HepG2 (cell line): ENCODE measurements around the gene CAP2.

Experiments
- ARHGAP35 ChIP-seq: sonication (generic); formaldehyde crosslinking; IDR thresholded peaks from 2 replicates; pipeline ENCODE4 v1.9.0; 2022; ENCODE audit warnings: mild to moderate bottlenecking, inconsistent platforms, moderate library complexity, missing genetic modification reagents, borderline replicate concordance
- ASH2L ChIP-seq: fragments of 300-600, 200-600 bp; sonication (generic); IDR thresholded peaks from 2 replicates; pipeline ENCODE4 v1.7.0; 2017; ENCODE audit warnings: low read depth, mild to moderate bottlenecking, moderate library complexity, mixed read lengths, low read length; ENCODE audit not compliant: insufficient read length
- CREB1 ChIP-seq, 2 experiments: fragments of 450-650 bp in 1 of 2; IDR thresholded peaks; 2 replicates each; pipeline ENCODE4 v1.6.1; 2016 to 2017; ENCODE audit warnings: control low read depth in 1 of 2, mild to moderate bottlenecking in 1 of 2, missing compliant biosample characterization in 1 of 2, missing genetic modification characterization in 1 of 2
- CTCF ChIP-seq: sonication (generic); formaldehyde crosslinking; IDR thresholded peaks from 2 replicates; pipeline ENCODE4 v1.5.0; 2020; ENCODE audit warnings: mild to moderate bottlenecking, missing genetic modification reagents, moderate library complexity
- JUND ChIP-seq: sonication (generic); formaldehyde crosslinking; IDR thresholded peaks from 2 replicates; pipeline ENCODE4 v1.8.0; 2022; ENCODE audit warnings: mild to moderate bottlenecking, missing genetic modification reagents
- KAT7 ChIP-seq: IDR thresholded peaks from 2 replicates; pipeline ENCODE4 v1.6.1; 2018; ENCODE audit warnings: borderline replicate concordance, missing compliant biosample characterization
- MTA1 ChIP-seq: sonication (generic); formaldehyde crosslinking; IDR thresholded peaks from 2 replicates; pipeline ENCODE4 v1.4.0; 2020; ENCODE audit warnings: missing genetic modification reagents, mild to moderate bottlenecking, borderline replicate concordance
- NFE2L1 ChIP-seq: sonication (generic); formaldehyde crosslinking; IDR thresholded peaks from 2 replicates; pipeline ENCODE4 v1.4.0; 2020; ENCODE audit warnings: missing genetic modification reagents, mild to moderate bottlenecking, borderline replicate concordance
- NFYB ChIP-seq: sonication (generic); formaldehyde crosslinking; IDR thresholded peaks from 2 replicates; pipeline ENCODE4 v1.4.0; 2020; ENCODE audit warnings: missing genetic modification reagents
- NR0B2 ChIP-seq: sonication (generic); formaldehyde crosslinking; IDR thresholded peaks from 2 replicates; pipeline ENCODE4 v1.4.0; 2020; ENCODE audit warnings: mild to moderate bottlenecking, missing genetic modification reagents
- POLR2AphosphoS5 ChIP-seq: IDR thresholded peaks from 2 replicates; pipeline ENCODE4 v1.6.1; 2012; ENCODE audit warnings: low read depth, low read length
- RELA ChIP-seq: sonication (generic); formaldehyde crosslinking; IDR thresholded peaks from 2 replicates; pipeline ENCODE4 v1.4.0; 2020; ENCODE audit warnings: missing genetic modification reagents
- RFXAP ChIP-seq: sonication (generic); formaldehyde crosslinking; IDR thresholded peaks from 2 replicates; pipeline ENCODE4 v1.4.0; 2020; ENCODE audit warnings: missing genetic modification reagents, borderline replicate concordance
- ZNF660 ChIP-seq: sonication (generic); formaldehyde crosslinking; IDR thresholded peaks from 2 replicates; pipeline ENCODE4 v1.5.1; 2020; ENCODE audit warnings: mild to moderate bottlenecking, low read depth, missing genetic modification reagents, borderline replicate concordance

DNA sequence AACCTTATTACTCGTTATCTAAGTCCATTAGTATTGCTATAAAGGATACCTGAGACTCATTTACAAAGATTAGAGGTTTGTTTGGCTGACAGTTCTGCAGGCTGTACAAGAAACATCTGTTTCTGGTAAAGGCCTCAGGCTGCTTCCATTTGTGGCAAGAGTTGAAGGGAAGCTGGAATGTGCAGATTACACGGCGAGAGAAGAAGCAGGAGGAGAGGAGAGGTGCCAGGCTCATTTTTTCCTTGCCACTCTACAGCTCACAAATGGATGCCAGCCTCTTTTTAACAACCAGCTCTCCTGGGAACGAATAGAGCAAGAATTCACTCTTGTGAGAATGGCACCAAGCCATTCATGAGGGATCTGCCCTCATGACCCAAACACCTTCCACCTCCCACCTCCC is 14.7 kb downstream of the CAP2 start:
- TF ChIP-seq KAT7 (no peak), NR0B2 (CRISPR knock-in tag) (no peak), JUND (no peak), ZNF660 (CRISPR knock-in tag) (no peak), RELA (CRISPR knock-in tag) (no peak), NFE2L1 (CRISPR knock-in tag) (no peak), CTCF (CRISPR knock-in tag) (no peak), POLR2AphosphoS5 (no peak), NFYB (CRISPR knock-in tag) (no peak), MTA1 (CRISPR knock-in tag) (no peak), RFXAP (no peak), ASH2L (no peak), ARHGAP35 (CRISPR knock-in tag) (no peak), CREB1 (IDR thresholded peaks at IDR 0.05) (no peak), CREB1 (CRISPR knock-in tag; IDR thresholded peaks at IDR 0.05) (no peak)
